SK-N-SH (cell line): ENCODE data around the gene FAAP20. TPM values are rescaled to one million over a fixed set of nuclear protein-coding genes. Genes with fewer than 3 reads are reported as not detected.

Experiments used
- CTCF ChIA-PET: fragments of 300-600, 350-600 bp; formaldehyde crosslinking; extraction: SDS; loops from one replicate; lab custom pipeline; 2021; lab: Yijun Ruan, JAX
- POLR2A ChIA-PET: fragments of 350-600 bp; sonication (Branson Sonifier 250); formaldehyde crosslinking; extraction: SDS; loops from one replicate; lab custom pipeline; 2020; ENCODE audit warnings: antibody characterized with exemption, inconsistent platforms; lab: Yijun Ruan, JAX
- DNase-seq: peaks from one replicate; pipeline ENCODE4 v3.0.0; 2012
- H2AFZ ChIP-seq: fragments of 200-600 bp; sonication (generic); 2 replicates; pipeline ENCODE4 v1.8.1; 2016; ENCODE audit warnings: antibody characterized with exemption, mild to moderate bottlenecking, low read depth
- H3F3A ChIP-seq: fragments of 200-600 bp; sonication (generic); replicated peaks from 2 replicates; pipeline ENCODE3; 2016; ENCODE audit warnings: antibody characterized with exemption, mild to moderate bottlenecking; ENCODE audit not compliant: insufficient read depth
- H3K27ac ChIP-seq, 2 experiments: fragments of 200-500 bp in 1 of 2; fragments of 200-600 bp in 1 of 2; sonication (Bioruptor generic) in 1 of 2; sonication (generic), shearing (Covaris generic) in 1 of 2; 2 replicates each; pipeline versions ENCODE4 v1.5.1 to v1.6.1; 2014 to 2016; ENCODE audit warnings: low read depth in 2 of 2, inconsistent platforms in 1 of 2, low read length in 1 of 2, mild to moderate bottlenecking in 1 of 2, mixed read lengths in 1 of 2
- H3K27me3 ChIP-seq: fragments of 200-600 bp; sonication (generic), shearing (Covaris generic); 2 replicates; pipeline ENCODE4 v1.6.1; 2016; ENCODE audit warnings: mixed run types; ENCODE audit not compliant: insufficient read depth
- H3K36me3 ChIP-seq, 2 experiments: fragments of 200-500 bp in 1 of 2; fragments of 200-600 bp in 1 of 2; sonication (Bioruptor generic) in 1 of 2; sonication (generic) in 1 of 2; replicated peaks in 1 of 2; 2 replicates each; pipeline versions ENCODE3 to v1.5.1; 2014 to 2016; ENCODE audit warnings: low read length in 1 of 2, mild to moderate bottlenecking in 1 of 2; ENCODE audit not compliant: insufficient read depth in 2 of 2, control insufficient read depth in 1 of 2
- H3K4me1 ChIP-seq, 2 experiments: fragments of 200-500 bp in 1 of 2; fragments of 200-600 bp in 1 of 2; sonication (Bioruptor generic) in 1 of 2; sonication (generic), shearing (Covaris generic) in 1 of 2; 2 replicates each; pipeline versions ENCODE4 v1.5.1 to v1.6.1; 2014 to 2016; ENCODE audit warnings: low read depth in 1 of 2, low read length in 1 of 2, mixed run types in 1 of 2; ENCODE audit not compliant: insufficient read depth in 2 of 2, control insufficient read depth in 1 of 2
- H3K4me2 ChIP-seq: fragments of 200-600 bp; sonication (generic), shearing (Covaris generic); 2 replicates; pipeline ENCODE4 v1.6.1; 2017; ENCODE audit warnings: mixed run types
- H3K4me3 ChIP-seq, 2 experiments: fragments of 200-500 bp in 1 of 2; fragments of 200-600 bp in 1 of 2; sonication (Bioruptor generic) in 1 of 2; sonication (generic), shearing (Covaris generic) in 1 of 2; 2 replicates each; pipeline versions ENCODE4 v1.5.1 to v1.8.1; 2014 to 2016; ENCODE audit warnings: low read depth in 2 of 2, inconsistent platforms in 1 of 2, low read length in 1 of 2, mild to moderate bottlenecking in 1 of 2, mixed read lengths in 1 of 2, moderate library complexity in 1 of 2
- H3K79me2 ChIP-seq: fragments of 200-600 bp; sonication (generic); 2 replicates; pipeline ENCODE4 v1.8.1; 2017; ENCODE audit warnings: mild to moderate bottlenecking; ENCODE audit not compliant: insufficient read depth
- H3K9ac ChIP-seq: fragments of 200-600 bp; sonication (generic); 2 replicates; pipeline ENCODE4 v1.6.1; 2017; ENCODE audit warnings: mixed run types
- H3K9me2 ChIP-seq: fragments of 200-600 bp; sonication (generic); 2 replicates; pipeline ENCODE4 v1.6.1; 2017; ENCODE audit warnings: mixed run types
- H3K9me3 ChIP-seq: fragments of 200-600 bp; sonication (generic); 2 replicates; pipeline ENCODE4 v1.6.1; 2017; ENCODE audit warnings: mixed run types, mild to moderate bottlenecking, moderate library complexity
- H4K20me1 ChIP-seq: fragments of 200-600 bp; sonication (generic); 2 replicates; pipeline ENCODE4 v1.6.1; 2017; ENCODE audit warnings: mild to moderate bottlenecking, mixed run types; ENCODE audit not compliant: insufficient read depth
- CHD2 ChIP-seq: fragments of 150-350 bp; IDR thresholded peaks from 2 replicates; pipeline ENCODE4 v1.6.1; 2018; ENCODE audit warnings: low read length; ENCODE audit not compliant: partially characterized antibody
- ELF1 ChIP-seq: IDR thresholded peaks from 2 replicates; pipeline ENCODE4 v1.4.0; 2012
- EP300 ChIP-seq, 2 experiments: IDR thresholded peaks; 2 replicates each; pipeline versions ENCODE4 v1.4.0 to v1.6.1; 2012; ENCODE audit warnings: borderline replicate concordance in 1 of 2, low read depth in 1 of 2, low read length in 1 of 2
- EZH2phosphoT487 ChIP-seq: fragments of 200-600 bp; sonication (generic); IDR thresholded peaks from 2 replicates; pipeline ENCODE4 v1.6.1; 2017; ENCODE audit warnings: low read depth, mixed run types, mild to moderate bottlenecking, antibody characterized with exemption, moderate library complexity, borderline replicate concordance
- FOSL2 ChIP-seq: IDR thresholded peaks from 2 replicates; pipeline ENCODE4 v1.4.0; 2012; ENCODE audit warnings: low read depth, mild to moderate bottlenecking, moderate library complexity, borderline replicate concordance
- FOXM1 ChIP-seq: IDR thresholded peaks from 2 replicates; pipeline ENCODE4 v1.4.0; 2012; ENCODE audit warnings: low read depth, mild to moderate bottlenecking
- GABPA ChIP-seq: IDR thresholded peaks from 2 replicates; pipeline ENCODE4 v1.4.0; 2012; ENCODE audit warnings: low read depth, mild to moderate bottlenecking
- GATA2 ChIP-seq: sonication (generic); formaldehyde crosslinking; IDR thresholded peaks from 2 replicates; pipeline ENCODE4 v1.5.0; 2020; ENCODE audit warnings: mild to moderate bottlenecking, missing genetic modification reagents
- JUND ChIP-seq: IDR thresholded peaks from 2 replicates; pipeline ENCODE4 v1.4.0; 2012
- MEF2A ChIP-seq: IDR thresholded peaks from 2 replicates; pipeline ENCODE4 v1.4.0; 2012; ENCODE audit warnings: low read depth, borderline replicate concordance
- NFIC ChIP-seq: IDR thresholded peaks from 2 replicates; pipeline ENCODE4 v1.4.0; 2012; ENCODE audit warnings: borderline replicate concordance
- RAD21 ChIP-seq: IDR thresholded peaks from 2 replicates; pipeline ENCODE4 v1.6.1; 2012; ENCODE audit warnings: mild to moderate bottlenecking, low read length
- RFX5 ChIP-seq: IDR thresholded peaks from 2 replicates; pipeline ENCODE4 v1.6.1; 2012; ENCODE audit warnings: mild to moderate bottlenecking, improper control_type of control experiment, low read length
- SIN3A ChIP-seq: IDR thresholded peaks from 2 replicates; pipeline ENCODE4 v1.6.1; 2012; ENCODE audit warnings: low read depth, mild to moderate bottlenecking, low read length, moderate library complexity, borderline replicate concordance
- SMC3 ChIP-seq: IDR thresholded peaks from 2 replicates; pipeline ENCODE4 v1.6.1; 2012; ENCODE audit warnings: low read depth, low read length, improper control_type of control experiment
- TCF12 ChIP-seq: IDR thresholded peaks from 2 replicates; pipeline ENCODE4 v1.4.0; 2012
- TEAD4 ChIP-seq: IDR thresholded peaks from 2 replicates; pipeline ENCODE4 v1.4.0; 2012; ENCODE audit warnings: mild to moderate bottlenecking, borderline replicate concordance; ENCODE audit not compliant: insufficient read depth
- YY1 ChIP-seq: IDR thresholded peaks from 2 replicates; pipeline ENCODE4 v1.4.0; 2012; ENCODE audit warnings: low read depth, mild to moderate bottlenecking
- WGBS: methylation state at CpG from one replicate; pipeline ENCODE4 v1.1.6; 2017; ENCODE audit warnings: low lambda C conversion rate; 5-methylcytosine and 5-hydroxymethylcytosine counted together
- polyA plus RNA-seq, 3 experiments: library from polyadenylated mRNA; depleted of rRNA; stranded (reverse); fragments of >200 nt; gene quantifications; 2 replicates each; pipeline ENCODE4 v1.2.3, GENCODE V29; 2012
- TF ChIP-seq, protein P1 (sequence below): fragments of 150-350 bp; IDR thresholded peaks from 2 replicates; pipeline ENCODE4 v1.6.1; 2017; ENCODE audit warnings: antibody characterized with exemption, low read length, low read depth, borderline replicate concordance
- TF ChIP-seq, protein P2 (sequence below): IDR thresholded peaks from 2 replicates; pipeline ENCODE4 v1.4.0; 2012; ENCODE audit warnings: low read depth, borderline replicate concordance
- TF ChIP-seq, protein P3 (sequence below): fragments of 200-600 bp; sonication (generic); IDR thresholded peaks from 2 replicates; pipeline ENCODE4 v1.6.1; 2017; ENCODE audit warnings: antibody characterized with exemption, mild to moderate bottlenecking, moderate library complexity
- TF ChIP-seq, protein P4 (sequence below): IDR thresholded peaks from 2 replicates; pipeline ENCODE4; 2012
- TF ChIP-seq, protein P5 (sequence below): IDR thresholded peaks from 2 replicates; pipeline ENCODE4 v1.4.0; 2012; ENCODE audit warnings: low read depth

The FAAP20 gene
- polyA plus RNA-seq, 1 of the 3 experiments (the other 2 are of a cell fraction): 58.3 TPM

DNA sequence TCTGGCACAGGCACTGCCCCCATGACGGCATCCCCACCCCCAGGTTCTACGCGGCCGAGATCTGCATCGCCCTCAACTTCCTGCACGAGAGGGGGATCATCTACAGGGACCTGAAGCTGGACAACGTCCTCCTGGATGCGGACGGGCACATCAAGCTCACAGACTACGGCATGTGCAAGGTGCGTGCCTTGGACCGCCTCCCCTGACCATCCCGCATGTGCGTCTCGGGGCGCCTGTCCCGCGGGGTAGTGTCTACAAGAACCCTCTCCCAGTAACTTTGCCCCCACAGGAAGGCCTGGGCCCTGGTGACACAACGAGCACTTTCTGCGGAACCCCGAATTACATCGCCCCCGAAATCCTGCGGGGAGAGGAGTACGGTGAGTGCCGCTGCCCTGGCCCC is 22.6 kb downstream of the FAAP20 start:
- 95% methylated on average over 11 of the region's 26 CpGs for WGBS

DNA sequence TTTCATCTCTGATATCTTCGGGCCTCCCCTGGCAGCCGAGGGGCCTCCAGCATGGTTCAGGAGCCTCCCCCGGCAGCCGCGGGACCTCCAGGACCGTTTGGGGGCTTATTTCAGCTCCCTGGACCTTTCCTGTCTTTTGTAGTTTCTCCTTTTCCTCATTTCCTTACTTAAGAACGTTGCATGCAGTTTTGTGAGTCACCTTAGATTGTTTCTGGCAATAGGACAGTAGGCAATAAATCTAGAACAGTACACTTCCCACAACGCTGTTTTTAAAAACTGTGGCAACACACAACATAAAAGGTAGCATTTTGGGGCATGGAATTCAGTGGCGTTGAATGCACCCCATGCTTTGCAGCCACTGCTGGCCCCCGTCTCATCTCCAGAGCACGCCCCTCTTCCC is 24.4 kb downstream of the FAAP20 start:
- no peaks in the 10 kb centered on the region for H3K9me3 ChIP-seq
- no peak overlapping the region for H3K4me2 ChIP-seq
- no peaks in the 10 kb centered on the region for H3K27me3 ChIP-seq
- H3K27ac ChIP-seq: no peak overlapping the region
- H3K4me1 ChIP-seq: peaks cover 0 to 2% of the 10 kb centered on the region in 2 experiments; a peak in 1 of 4 replicates
- WGBS: 80% methylated on average over 11 of the region's 11 CpGs
- peaks cover 0 to 3% of the 10 kb centered on the region in 2 experiments for H3K36me3 ChIP-seq
- no peak overlapping the region for H3K4me3 ChIP-seq
- H3F3A ChIP-seq: no peaks in the 10 kb centered on the region
- H4K20me1 ChIP-seq: no peaks in the 10 kb centered on the region
- POLR2A ChIA-PET: no interaction called here
- CTCF ChIA-PET: no interaction called here
- H3K9ac ChIP-seq: no peak overlapping the region
- no peak overlapping the region for H2AFZ ChIP-seq
- H3K9me2 ChIP-seq: no peaks in the 10 kb centered on the region
- H3K79me2 ChIP-seq: no peaks in the 10 kb centered on the region
- no peak for DNase-seq
- TF ChIP-seq GABPA: no peak
- TF ChIP-seq, protein P1, sequence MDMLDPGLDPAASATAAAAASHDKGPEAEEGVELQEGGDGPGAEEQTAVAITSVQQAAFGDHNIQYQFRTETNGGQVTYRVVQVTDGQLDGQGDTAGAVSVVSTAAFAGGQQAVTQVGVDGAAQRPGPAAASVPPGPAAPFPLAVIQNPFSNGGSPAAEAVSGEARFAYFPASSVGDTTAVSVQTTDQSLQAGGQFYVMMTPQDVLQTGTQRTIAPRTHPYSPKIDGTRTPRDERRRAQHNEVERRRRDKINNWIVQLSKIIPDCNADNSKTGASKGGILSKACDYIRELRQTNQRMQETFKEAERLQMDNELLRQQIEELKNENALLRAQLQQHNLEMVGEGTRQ: no peak
- no peak for TF ChIP-seq SMC3
- TF ChIP-seq MEF2A: no peak
- no peak for TF ChIP-seq TCF12
- TF ChIP-seq ELF1: no peak
- TF ChIP-seq, protein P2, sequence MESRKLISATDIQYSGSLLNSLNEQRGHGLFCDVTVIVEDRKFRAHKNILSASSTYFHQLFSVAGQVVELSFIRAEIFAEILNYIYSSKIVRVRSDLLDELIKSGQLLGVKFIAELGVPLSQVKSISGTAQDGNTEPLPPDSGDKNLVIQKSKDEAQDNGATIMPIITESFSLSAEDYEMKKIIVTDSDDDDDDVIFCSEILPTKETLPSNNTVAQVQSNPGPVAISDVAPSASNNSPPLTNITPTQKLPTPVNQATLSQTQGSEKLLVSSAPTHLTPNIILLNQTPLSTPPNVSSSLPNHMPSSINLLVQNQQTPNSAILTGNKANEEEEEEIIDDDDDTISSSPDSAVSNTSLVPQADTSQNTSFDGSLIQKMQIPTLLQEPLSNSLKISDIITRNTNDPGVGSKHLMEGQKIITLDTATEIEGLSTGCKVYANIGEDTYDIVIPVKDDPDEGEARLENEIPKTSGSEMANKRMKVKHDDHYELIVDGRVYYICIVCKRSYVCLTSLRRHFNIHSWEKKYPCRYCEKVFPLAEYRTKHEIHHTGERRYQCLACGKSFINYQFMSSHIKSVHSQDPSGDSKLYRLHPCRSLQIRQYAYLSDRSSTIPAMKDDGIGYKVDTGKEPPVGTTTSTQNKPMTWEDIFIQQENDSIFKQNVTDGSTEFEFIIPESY: no peak
- no peak for TF ChIP-seq YY1
- no peak for TF ChIP-seq RFX5
- TF ChIP-seq, protein P3, sequence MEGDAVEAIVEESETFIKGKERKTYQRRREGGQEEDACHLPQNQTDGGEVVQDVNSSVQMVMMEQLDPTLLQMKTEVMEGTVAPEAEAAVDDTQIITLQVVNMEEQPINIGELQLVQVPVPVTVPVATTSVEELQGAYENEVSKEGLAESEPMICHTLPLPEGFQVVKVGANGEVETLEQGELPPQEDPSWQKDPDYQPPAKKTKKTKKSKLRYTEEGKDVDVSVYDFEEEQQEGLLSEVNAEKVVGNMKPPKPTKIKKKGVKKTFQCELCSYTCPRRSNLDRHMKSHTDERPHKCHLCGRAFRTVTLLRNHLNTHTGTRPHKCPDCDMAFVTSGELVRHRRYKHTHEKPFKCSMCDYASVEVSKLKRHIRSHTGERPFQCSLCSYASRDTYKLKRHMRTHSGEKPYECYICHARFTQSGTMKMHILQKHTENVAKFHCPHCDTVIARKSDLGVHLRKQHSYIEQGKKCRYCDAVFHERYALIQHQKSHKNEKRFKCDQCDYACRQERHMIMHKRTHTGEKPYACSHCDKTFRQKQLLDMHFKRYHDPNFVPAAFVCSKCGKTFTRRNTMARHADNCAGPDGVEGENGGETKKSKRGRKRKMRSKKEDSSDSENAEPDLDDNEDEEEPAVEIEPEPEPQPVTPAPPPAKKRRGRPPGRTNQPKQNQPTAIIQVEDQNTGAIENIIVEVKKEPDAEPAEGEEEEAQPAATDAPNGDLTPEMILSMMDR: no peak
- no peak for TF ChIP-seq RAD21
- TF ChIP-seq EP300 (IDR thresholded peaks at IDR 0.05; ENCODE audit: borderline replicate concordance in 1 of 2, low read depth in 1 of 2, low read length in 1 of 2): no peak
- no peak for TF ChIP-seq NFIC
- TF ChIP-seq TEAD4: no peak
- TF ChIP-seq, protein P4, sequence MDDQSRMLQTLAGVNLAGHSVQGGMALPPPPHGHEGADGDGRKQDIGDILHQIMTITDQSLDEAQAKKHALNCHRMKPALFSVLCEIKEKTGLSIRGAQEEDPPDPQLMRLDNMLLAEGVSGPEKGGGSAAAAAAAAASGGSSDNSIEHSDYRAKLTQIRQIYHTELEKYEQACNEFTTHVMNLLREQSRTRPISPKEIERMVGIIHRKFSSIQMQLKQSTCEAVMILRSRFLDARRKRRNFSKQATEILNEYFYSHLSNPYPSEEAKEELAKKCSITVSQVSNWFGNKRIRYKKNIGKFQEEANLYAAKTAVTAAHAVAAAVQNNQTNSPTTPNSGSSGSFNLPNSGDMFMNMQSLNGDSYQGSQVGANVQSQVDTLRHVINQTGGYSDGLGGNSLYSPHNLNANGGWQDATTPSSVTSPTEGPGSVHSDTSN: no peak
- no peak for TF ChIP-seq CHD2
- TF ChIP-seq, protein P5, sequence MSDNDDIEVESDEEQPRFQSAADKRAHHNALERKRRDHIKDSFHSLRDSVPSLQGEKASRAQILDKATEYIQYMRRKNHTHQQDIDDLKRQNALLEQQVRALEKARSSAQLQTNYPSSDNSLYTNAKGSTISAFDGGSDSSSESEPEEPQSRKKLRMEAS: no peak

More for the DNA sequence above, 22.6 kb downstream of the FAAP20 start:
- Histone ChIP-seq H3K27ac (no peak overlapping the region), H3K36me3 (peaks cover 0 to 3% of the 10 kb centered on the region in 2 experiments), H3K9ac (no peak overlapping the region), H2AFZ (no peak overlapping the region), H3K4me1 (peaks cover 0 to 2% of the 10 kb centered on the region in 2 experiments; a peak in 1 of 4 replicates), H4K20me1 (no peaks in the 10 kb centered on the region), H3K9me3 (no peaks in the 10 kb centered on the region), H3F3A (no peaks in the 10 kb centered on the region), H3K27me3 (no peaks in the 10 kb centered on the region), H3K9me2 (no peaks in the 10 kb centered on the region), H3K4me2 (no peak overlapping the region), H3K4me3 (no peak overlapping the region), H3K79me2 (no peaks in the 10 kb centered on the region)
- no peak for TF ChIP-seq YY1
- no peak for TF ChIP-seq GATA2 (CRISPR knock-in tag)
- no peak for TF ChIP-seq FOXM1
- TF ChIP-seq, protein P5: no peak
- no peak for TF ChIP-seq EZH2phosphoT487
- no peak for TF ChIP-seq EP300 (IDR thresholded peaks at IDR 0.05; ENCODE audit: borderline replicate concordance in 1 of 2, low read depth in 1 of 2, low read length in 1 of 2)
- TF ChIP-seq JUND: no peak
- TF ChIP-seq FOSL2: no peak
- no peak for TF ChIP-seq TEAD4
- no peak for TF ChIP-seq TCF12
- no peak for TF ChIP-seq ELF1
- TF ChIP-seq SIN3A: no peak
- POLR2A ChIA-PET: no interaction called here
- no peak for DNase-seq
- CTCF ChIA-PET: interaction anchor here (1.6 to 5.2 kb wide), 3 partner anchors 22 to 210 kb away, joined by 6 to 65 read pairs (median 33); no protein-coding TSS in a partner anchor
